GM12891 (cell line): ENCODE data around the gene AGO4.
"Not testable (repeated sequence)": the region's sequence is repeated elsewhere in the genome, so short reads cannot be mapped to it uniquely, and the experiment has no call there.

ENCODE experiments used
- PAX5 ChIP-seq: IDR thresholded peaks from 2 replicates; pipeline ENCODE4 v1.6.1; 2011; ENCODE audit warnings: low read length, moderate library complexity, mild to moderate bottlenecking; ENCODE audit not compliant: insufficient read depth, severe bottlenecking
- POLR2A ChIP-seq: IDR thresholded peaks from 2 replicates; pipeline ENCODE4 v1.6.1; 2011; ENCODE audit warnings: low read depth, low read length, control low read depth
- POLR2AphosphoS5 ChIP-seq: IDR thresholded peaks from 2 replicates; pipeline ENCODE4 v1.6.1; 2011; ENCODE audit warnings: low read depth, low read length, control low read depth
- POU2F2 ChIP-seq: IDR thresholded peaks from 2 replicates; pipeline ENCODE4 v1.6.1; 2011; ENCODE audit warnings: low read depth, mild to moderate bottlenecking, control low read depth, low read length, moderate library complexity
- SPI1 ChIP-seq: IDR thresholded peaks from 2 replicates; pipeline ENCODE4 v1.6.1; 2011; ENCODE audit warnings: low read depth, low read length, control low read depth
- TAF1 ChIP-seq: IDR thresholded peaks from 2 replicates; pipeline ENCODE4 v1.6.1; 2011; ENCODE audit warnings: low read depth, low read length, control low read depth

- TF ChIP-seq TAF1, POLR2A, POLR2AphosphoS5, SPI1, PAX5, POU2F2: not testable (repeated sequence)
These were observed 31.6 kb upstream of the AGO4 start for GRCh38 chr1:35776172-35776571.
